T-helper 1 cell treated with Interleukin-12 subunit alpha and Interleukin-12 subunit beta and Interleukin-4 antibody, amounts not matched to agents 30 μg/mL and 1 μg/mL, for 36 hours (primary cell): ENCODE data around the gene CEPT1.

Experiments
- H3K27ac Mint-ChIP-seq: one replicate; pipeline ENCODE4 v1.8.0; 2021; ENCODE audit warnings: mild to moderate bottlenecking, mixed read lengths
- H3K27me3 Mint-ChIP-seq: one replicate; pipeline ENCODE4 v1.8.0; 2021; ENCODE audit warnings: low read depth, mixed read lengths
- H3K36me3 Mint-ChIP-seq: one replicate; pipeline ENCODE4 v1.8.0; 2021; ENCODE audit warnings: low read depth, mixed read lengths
- H3K4me1 Mint-ChIP-seq: one replicate; pipeline ENCODE4 v1.8.0; 2021; ENCODE audit warnings: low read depth, mixed read lengths
- H3K4me3 Mint-ChIP-seq: one replicate; pipeline ENCODE4 v1.8.0; 2021; ENCODE audit warnings: mild to moderate bottlenecking, moderate library complexity, mixed read lengths
- H3K9me3 Mint-ChIP-seq: one replicate; pipeline ENCODE4 v1.8.0; 2021; ENCODE audit warnings: mixed read lengths

The CEPT1 gene

GRCh38 chr1:111193712-111194480, 53.9 kb downstream of the CEPT1 start:
- Mint-ChIP-seq H3K27me3 (no peaks in the 10 kb centered on the region), H3K9me3 (no peaks in the 10 kb centered on the region), H3K27ac (peak overlapping the region; percentile 87), H3K4me3 (peak overlapping the region; percentile 86), H3K4me1 (peaks cover 85% of the 10 kb centered on the region), H3K36me3 (peaks cover 96% of the 10 kb centered on the region)

GRCh38 chr1:111195002-111195684, 55.1 kb downstream of the CEPT1 start:
- Mint-ChIP-seq H3K27me3 (no peaks in the 10 kb centered on the region), H3K9me3 (no peaks in the 10 kb centered on the region), H3K27ac (peak overlapping the region; percentile 78), H3K4me1 (peaks cover 76% of the 10 kb centered on the region), H3K4me3 (peak overlapping the region; percentile 86), H3K36me3 (peaks cover 89% of the 10 kb centered on the region)

GRCh38 chr1:111196213-111196612, 56.2 kb downstream of the CEPT1 start:
- H3K36me3 Mint-ChIP-seq, result peaks cover 78% of the 10 kb centered on the region
- H3K4me3 Mint-ChIP-seq, result peak overlapping the region; percentile 96
- H3K4me1 Mint-ChIP-seq, result peaks cover 75% of the 10 kb centered on the region
- H3K27me3 Mint-ChIP-seq, result no peaks in the 10 kb centered on the region
- H3K27ac Mint-ChIP-seq, result peak overlapping the region; percentile 94
- H3K9me3 Mint-ChIP-seq, result no peaks in the 10 kb centered on the region

GRCh38 chr1:111197598-111198284, 57.7 kb downstream of the CEPT1 start:
- Mint-ChIP-seq H3K4me3 (peak overlapping the region; percentile 96), H3K27me3 (no peaks in the 10 kb centered on the region), H3K36me3 (peaks cover 64% of the 10 kb centered on the region)

GRCh38 chr1:111198836-111199235, 58.8 kb downstream of the CEPT1 start:
- H3K4me3 Mint-ChIP-seq, result peak overlapping the region; percentile 96
- peaks cover 68% of the 10 kb centered on the region for H3K4me1 Mint-ChIP-seq
- no peaks in the 10 kb centered on the region for H3K9me3 Mint-ChIP-seq
- peaks cover 53% of the 10 kb centered on the region for H3K36me3 Mint-ChIP-seq
- H3K27ac Mint-ChIP-seq, result peak overlapping the region; percentile 94
- H3K27me3 Mint-ChIP-seq, result no peaks in the 10 kb centered on the region

More at GRCh38 chr1:111197598-111198284, 57.7 kb downstream of the CEPT1 start:
- no peaks in the 10 kb centered on the region for H3K9me3 Mint-ChIP-seq
- H3K4me1 Mint-ChIP-seq, result peaks cover 73% of the 10 kb centered on the region
- peak overlapping the region; percentile 94 for H3K27ac Mint-ChIP-seq

GRCh38 chr1:111199329-111199728, 59.3 kb downstream of the CEPT1 start:
- H3K36me3 Mint-ChIP-seq, result peaks cover 49% of the 10 kb centered on the region
- H3K4me1 Mint-ChIP-seq, result peaks cover 63% of the 10 kb centered on the region
- H3K27me3 Mint-ChIP-seq, result no peaks in the 10 kb centered on the region
- peak overlapping the region; percentile 96 for H3K4me3 Mint-ChIP-seq
- no peaks in the 10 kb centered on the region for H3K9me3 Mint-ChIP-seq
- peak overlapping the region; percentile 94 for H3K27ac Mint-ChIP-seq

GRCh38 chr1:111199881-111200801, 60.1 kb downstream of the CEPT1 start, which contains the start of gene DENND2D:
DENND2D (minus strand) TSS chr1:111200646; CDS start chr1:111200459, 187 bp downstream.
- H3K4me3 Mint-ChIP-seq, result peak within 1 kb of the TSS; percentile 96

GRCh38 chr1:111200802-111201161, 60.8 kb downstream of the CEPT1 start:
- no peaks in the 10 kb centered on the region for H3K27me3 Mint-ChIP-seq
- H3K4me1 Mint-ChIP-seq, result peaks cover 61% of the 10 kb centered on the region
- peaks cover 37% of the 10 kb centered on the region for H3K36me3 Mint-ChIP-seq
- peak overlapping the region; percentile 96 for H3K4me3 Mint-ChIP-seq
- H3K27ac Mint-ChIP-seq, result peak overlapping the region; percentile 94
- H3K9me3 Mint-ChIP-seq, result no peaks in the 10 kb centered on the region

More at GRCh38 chr1:111199881-111200801, 60.1 kb downstream of the CEPT1 start, which contains the start of gene DENND2D:
- H3K27me3 Mint-ChIP-seq, result no peaks in the 10 kb centered on the region
- H3K36me3 Mint-ChIP-seq, result peaks cover 42% of the 10 kb centered on the region
- H3K4me1 Mint-ChIP-seq, result peaks cover 61% of the 10 kb centered on the region
- peak within 1 kb of the TSS; percentile 94 for H3K27ac Mint-ChIP-seq
- H3K9me3 Mint-ChIP-seq, result no peaks in the 10 kb centered on the region

GRCh38 chr1:111201275-111202090, 61.5 kb downstream of the CEPT1 start:
- Mint-ChIP-seq H3K27me3 (peaks cover 3% of the 10 kb centered on the region), H3K36me3 (peaks cover 32% of the 10 kb centered on the region), H3K9me3 (no peaks in the 10 kb centered on the region), H3K4me3 (peak overlapping the region; percentile 96), H3K27ac (peak overlapping the region; percentile 94), H3K4me1 (peaks cover 59% of the 10 kb centered on the region)

- Mint-ChIP-seq H3K9me3 (no peaks in the 10 kb centered on the region), H3K27ac (peak overlapping the region; percentile 86), H3K27me3 (peaks cover 3% of the 10 kb centered on the region), H3K4me1 (peaks cover 53% of the 10 kb centered on the region), H3K36me3 (peaks cover 23% of the 10 kb centered on the region), H3K4me3 (peak overlapping the region; percentile 96)
These were observed 62.3 kb downstream of the CEPT1 start for GRCh38 chr1:111202366-111202706.

- H3K27me3 Mint-ChIP-seq, result peaks cover 3% of the 10 kb centered on the region
- peak overlapping the region; percentile 96 for H3K4me3 Mint-ChIP-seq
- peak overlapping the region; percentile 86 for H3K27ac Mint-ChIP-seq
- no peaks in the 10 kb centered on the region for H3K9me3 Mint-ChIP-seq
- H3K4me1 Mint-ChIP-seq, result peaks cover 50% of the 10 kb centered on the region
- peaks cover 17% of the 10 kb centered on the region for H3K36me3 Mint-ChIP-seq
These were observed 62.9 kb downstream of the CEPT1 start for GRCh38 chr1:111202707-111203623.

- Mint-ChIP-seq H3K4me3 (peak overlapping the region; percentile 75), H3K4me1 (peaks cover 53% of the 10 kb centered on the region), H3K27ac (peak overlapping the region; percentile 86), H3K9me3 (no peaks in the 10 kb centered on the region), H3K36me3 (peaks cover 9% of the 10 kb centered on the region), H3K27me3 (peaks cover 3% of the 10 kb centered on the region)
These were observed 63.7 kb downstream of the CEPT1 start for GRCh38 chr1:111203681-111204200.
